ENCODE results near the gene NFKBIE.

DNA sequence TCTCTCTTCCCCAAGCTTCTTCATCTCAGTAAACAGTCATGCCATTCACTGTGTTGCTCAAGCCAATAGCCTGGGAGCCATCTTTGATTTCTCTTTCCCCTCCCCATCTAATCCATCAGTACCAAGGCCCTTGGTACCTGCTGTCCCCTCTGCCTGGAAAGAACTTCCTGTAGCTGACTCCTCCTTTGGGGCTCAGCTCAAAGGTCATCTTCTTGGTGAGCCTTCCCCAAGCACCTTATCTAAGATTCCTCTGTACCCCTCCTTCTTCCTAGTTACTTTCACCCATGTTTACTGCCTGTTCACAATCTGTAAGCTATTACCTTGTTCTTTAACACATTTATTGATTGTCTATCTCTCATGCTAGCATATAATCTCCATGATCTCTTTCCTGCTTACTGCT lies 44.3 kb upstream of the NFKBIE start:
- TF ChIP-seq, protein P1, sequence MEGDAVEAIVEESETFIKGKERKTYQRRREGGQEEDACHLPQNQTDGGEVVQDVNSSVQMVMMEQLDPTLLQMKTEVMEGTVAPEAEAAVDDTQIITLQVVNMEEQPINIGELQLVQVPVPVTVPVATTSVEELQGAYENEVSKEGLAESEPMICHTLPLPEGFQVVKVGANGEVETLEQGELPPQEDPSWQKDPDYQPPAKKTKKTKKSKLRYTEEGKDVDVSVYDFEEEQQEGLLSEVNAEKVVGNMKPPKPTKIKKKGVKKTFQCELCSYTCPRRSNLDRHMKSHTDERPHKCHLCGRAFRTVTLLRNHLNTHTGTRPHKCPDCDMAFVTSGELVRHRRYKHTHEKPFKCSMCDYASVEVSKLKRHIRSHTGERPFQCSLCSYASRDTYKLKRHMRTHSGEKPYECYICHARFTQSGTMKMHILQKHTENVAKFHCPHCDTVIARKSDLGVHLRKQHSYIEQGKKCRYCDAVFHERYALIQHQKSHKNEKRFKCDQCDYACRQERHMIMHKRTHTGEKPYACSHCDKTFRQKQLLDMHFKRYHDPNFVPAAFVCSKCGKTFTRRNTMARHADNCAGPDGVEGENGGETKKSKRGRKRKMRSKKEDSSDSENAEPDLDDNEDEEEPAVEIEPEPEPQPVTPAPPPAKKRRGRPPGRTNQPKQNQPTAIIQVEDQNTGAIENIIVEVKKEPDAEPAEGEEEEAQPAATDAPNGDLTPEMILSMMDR (IDR thresholded peaks at IDR 0.05), result no peak
- TF ChIP-seq POLR2A (IDR thresholded peaks at IDR 0.05), result no peak
- no peak for TF ChIP-seq POLR2AphosphoS5 (IDR thresholded peaks at IDR 0.05)
- no peak for TF ChIP-seq EP300 (IDR thresholded peaks at IDR 0.05)
